WTC11 (cell line): ENCODE data around the gene BCAR3. TPM values are rescaled to one million over a fixed set of nuclear protein-coding genes. Genes with fewer than 3 reads are reported as not detected.
A peak's percentile ranks its signal among the peaks of the same experiment; 100 is the strongest.

Source experiments
- ATAC-seq: fragments of 200-7000 bp; cut with Tn5 transposase; 2 replicates; pipeline ENCODE4 v1.10.0; 2021; ENCODE audit warnings: mild to moderate bottlenecking, moderate library complexity
- CTCF ChIA-PET: fragments of 300-600 bp; sonication (Branson Sonifier 250); formaldehyde crosslinking; loops from one replicate; lab custom pipeline; 2021; ENCODE audit warnings: antibody characterized with exemption; lab: Charles Lee
- POLR2A ChIA-PET: fragments of 350-600 bp; sonication (Branson Sonifier 250); formaldehyde crosslinking; loops from one replicate; lab custom pipeline; 2021; ENCODE audit warnings: antibody characterized with exemption; lab: Charles Lee
- DNase-seq: peaks from one replicate; pipeline ENCODE4 v3.0.0; 2021; ENCODE audit warnings: low spot score
- H3K27ac Mint-ChIP-seq: 2 replicates; pipeline ENCODE4 v1.8.0; 2021; ENCODE audit warnings: mixed read lengths
- H3K27me3 Mint-ChIP-seq: 2 replicates; pipeline ENCODE4 v1.8.0; 2021; ENCODE audit warnings: low read depth, mild to moderate bottlenecking, moderate library complexity, mixed read lengths
- H3K36me3 Mint-ChIP-seq: 2 replicates; pipeline ENCODE4 v1.8.0; 2021; ENCODE audit warnings: mixed read lengths
- H3K4me1 Mint-ChIP-seq: 2 replicates; pipeline ENCODE4 v1.8.0; 2022; ENCODE audit warnings: mixed read lengths
- H3K4me3 Mint-ChIP-seq: 2 replicates; pipeline ENCODE4 v1.8.0; 2021; ENCODE audit warnings: mild to moderate bottlenecking, moderate library complexity, mixed read lengths
- H3K9me3 Mint-ChIP-seq: 2 replicates; pipeline ENCODE4 v1.8.0; 2021; ENCODE audit warnings: mixed read lengths
- ATF2 ChIP-seq: sonication (generic); formaldehyde crosslinking; IDR thresholded peaks from 2 replicates; pipeline ENCODE4 v1.8.1; 2022; ENCODE audit warnings: low read depth, missing genetic modification reagents, borderline replicate concordance
- CREB1 ChIP-seq: sonication (generic); formaldehyde crosslinking; IDR thresholded peaks from 2 replicates; pipeline ENCODE4 v1.8.0; 2023; ENCODE audit warnings: mild to moderate bottlenecking, missing genetic modification reagents
- E2F4 ChIP-seq: sonication (generic); formaldehyde crosslinking; IDR thresholded peaks from 2 replicates; pipeline ENCODE4 v1.8.1; 2022; ENCODE audit warnings: low read depth, mild to moderate bottlenecking, moderate library complexity, missing genetic modification reagents, borderline replicate concordance
- ELF4 ChIP-seq: sonication (generic); formaldehyde crosslinking; IDR thresholded peaks from 2 replicates; pipeline ENCODE4 v1.8.1; 2022; ENCODE audit warnings: low read depth, mild to moderate bottlenecking, moderate library complexity, missing genetic modification reagents
- FOXP4 ChIP-seq: sonication (generic); formaldehyde crosslinking; IDR thresholded peaks from 2 replicates; pipeline ENCODE4 v1.8.0; 2022; ENCODE audit warnings: mild to moderate bottlenecking, missing genetic modification reagents
- GRHL2 ChIP-seq: fragments of 250-450 bp; sonication (Bioruptor Pico); IDR thresholded peaks from 2 replicates; pipeline ENCODE4 v1.8.0; 2022; ENCODE audit warnings: mild to moderate bottlenecking, moderate library complexity; ENCODE audit not compliant: insufficient replicate concordance, severe bottlenecking
- HMGXB4 ChIP-seq: sonication (generic); formaldehyde crosslinking; IDR thresholded peaks from 2 replicates; pipeline ENCODE4 v1.8.1; 2023; ENCODE audit warnings: mild to moderate bottlenecking, moderate library complexity, missing genetic modification reagents
- IRF1 ChIP-seq: sonication (generic); formaldehyde crosslinking; IDR thresholded peaks from 2 replicates; pipeline ENCODE4 v1.8.0; 2023; ENCODE audit warnings: missing genetic modification reagents
- NFYB ChIP-seq: sonication (generic); formaldehyde crosslinking; conservative IDR thresholded peaks from 2 replicates; pipeline ENCODE4 v1.8.0; 2022; ENCODE audit warnings: low read depth, missing genetic modification reagents
- ZBTB21 ChIP-seq: sonication (generic); formaldehyde crosslinking; IDR thresholded peaks from 2 replicates; pipeline ENCODE4 v1.8.1; 2023; ENCODE audit warnings: mild to moderate bottlenecking, missing genetic modification reagents, borderline replicate concordance
- ZNF138 ChIP-seq: sonication (generic); formaldehyde crosslinking; conservative IDR thresholded peaks from 2 replicates; pipeline ENCODE4 v1.8.1; 2022; ENCODE audit warnings: mild to moderate bottlenecking, moderate library complexity, missing genetic modification reagents
- ZNF263 ChIP-seq: sonication (generic); formaldehyde crosslinking; IDR thresholded peaks from 2 replicates; pipeline ENCODE4 v1.8.1; 2022; ENCODE audit warnings: low read depth, mild to moderate bottlenecking, moderate library complexity, missing genetic modification reagents
- ZNF281 ChIP-seq: sonication (generic); formaldehyde crosslinking; IDR thresholded peaks from 2 replicates; pipeline ENCODE4 v1.8.0; 2023; ENCODE audit warnings: mild to moderate bottlenecking, missing genetic modification reagents
- ZNF416 ChIP-seq: fragments of 250-450 bp; sonication (Bioruptor Pico); IDR thresholded peaks from 2 replicates; pipeline ENCODE4 v1.9.0; 2021; ENCODE audit warnings: mild to moderate bottlenecking, inconsistent platforms
- ZNF423 ChIP-seq: fragments of 250-450 bp; sonication (Bioruptor Pico); IDR thresholded peaks from 2 replicates; pipeline ENCODE4 v2.1.2; 2022; ENCODE audit warnings: mild to moderate bottlenecking, moderate library complexity
- ZNF425 ChIP-seq: fragments of 250-450 bp; sonication (Bioruptor Pico); conservative IDR thresholded peaks from 2 replicates; pipeline ENCODE4 v1.9.0; 2021; ENCODE audit warnings: mild to moderate bottlenecking
- total RNA-seq: library from RNA; stranded (reverse); gene quantifications from 3 replicates; pipeline ENCODE4 v1.2.3, GENCODE V29; 2021

BCAR3 gene
- total RNA-seq, 1 experiment from 2014 or later: 14.8 TPM

GRCh38 chr1:93620841-93621210 is 60.8 kb downstream of the BCAR3 start (continued):
- TF ChIP-seq IRF1 (CRISPR knock-in tag): no peak

- no peak for ATAC-seq
- H3K27ac Mint-ChIP-seq: peak overlapping the region; percentile 37; the same call in 1 of the 2 replicates
- no peaks in the 10 kb centered on the region for H3K36me3 Mint-ChIP-seq
- no peak overlapping the region for H3K4me3 Mint-ChIP-seq
- POLR2A ChIA-PET: no interaction called here
- no peaks in the 10 kb centered on the region for H3K9me3 Mint-ChIP-seq
- TF ChIP-seq ZNF263: no peak
- TF ChIP-seq GRHL2: no peak
- H3K4me1 Mint-ChIP-seq: peaks cover 58% of the 10 kb centered on the region
- H3K27me3 Mint-ChIP-seq: no peaks in the 10 kb centered on the region
- CTCF ChIA-PET: interaction anchor here (0.6 to 5.4 kb wide), 13 partner anchors 9 to 316 kb away, joined by 3 to 34 read pairs (median 4); no protein-coding TSS in a partner anchor
- DNase-seq: no peak
These were observed 61.3 kb downstream of the BCAR3 start for GRCh38 chr1:93620172-93620840.

GRCh38 chr1:93619507-93620171 is 62.0 kb downstream of the BCAR3 start:
- Mint-ChIP-seq H3K4me3 (no peak overlapping the region), H3K36me3 (no peaks in the 10 kb centered on the region), H3K27me3 (no peaks in the 10 kb centered on the region), H3K27ac (peak overlapping the region; percentile 18; the same call in 1 of the 2 replicates), H3K4me1 (peaks cover 64% of the 10 kb centered on the region), H3K9me3 (no peaks in the 10 kb centered on the region)
- no peak for DNase-seq
- no peak; the same call in 1 of the 2 replicates for ATAC-seq
- CTCF ChIA-PET: interaction anchor here (0.6 to 5.4 kb wide), 15 partner anchors 10 to 315 kb away, joined by 3 to 34 read pairs (median 4); partner anchors contain the start of gene FNBP1L
- POLR2A ChIA-PET: no interaction called here
- TF ChIP-seq E2F4 (CRISPR knock-in tag) (no peak), ATF2 (no peak), NFYB (no peak), ZNF423 (CRISPR knock-in tag) (no peak), ZNF281 (no peak), ELF4 (CRISPR knock-in tag) (no peak), IRF1 (CRISPR knock-in tag) (no peak), ZBTB21 (CRISPR knock-in tag) (no peak), ZNF425 (CRISPR knock-in tag) (no peak), FOXP4 (CRISPR knock-in tag) (no peak), ZNF416 (CRISPR knock-in tag) (no peak), HMGXB4 (CRISPR knock-in tag) (no peak), ZNF138 (CRISPR knock-in tag) (no peak), CREB1 (CRISPR knock-in tag) (no peak)
